Right lobe of liver (tissue), 4 donors: ENCODE data around the gene RTP5.

Experiments used
- POLR2A ChIP-seq: fragments of 450-650 bp; IDR thresholded peaks from one replicate; pipeline ENCODE4 v1.6.1; 2017; ENCODE audit warnings: antibody characterized with exemption, mild to moderate bottlenecking
- TF ChIP-seq, protein P1 (sequence below), 4 donors: fragments of 200-600 bp in 3 of 4; fragments of 450-650 bp in 1 of 4; IDR thresholded peaks; one replicate each; pipeline versions ENCODE4 v1.5.1 to v1.8.0; 2016 to 2022; ENCODE audit warnings: antibody characterized with exemption in 4 of 4, mild to moderate bottlenecking in 2 of 4
- donor health status: DM: no; HTN: no; CAD: no.
- donor health status: DM: no; HTN: no; CAD: no.
- donor health status: DM: no; HTN: yes; CAD: no.

DNA sequence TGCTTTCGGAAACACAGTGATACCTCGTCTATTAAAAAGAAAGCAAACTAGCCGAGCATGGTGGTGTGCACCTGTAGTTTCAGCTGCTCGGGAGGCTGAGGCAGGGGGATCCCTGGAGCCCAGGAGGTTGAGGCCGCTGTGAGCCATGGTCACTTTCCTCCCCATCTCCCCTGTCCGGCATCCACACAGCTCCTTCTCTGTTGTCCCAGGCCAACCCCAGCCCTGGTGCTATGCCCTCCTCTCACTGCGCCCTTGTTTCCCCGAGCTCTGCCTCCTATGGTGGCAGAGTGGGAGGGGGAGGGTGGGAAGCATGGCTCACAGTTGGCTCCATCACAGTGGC is 15.4 kb downstream of the RTP5 start:
- TF ChIP-seq, protein P1, sequence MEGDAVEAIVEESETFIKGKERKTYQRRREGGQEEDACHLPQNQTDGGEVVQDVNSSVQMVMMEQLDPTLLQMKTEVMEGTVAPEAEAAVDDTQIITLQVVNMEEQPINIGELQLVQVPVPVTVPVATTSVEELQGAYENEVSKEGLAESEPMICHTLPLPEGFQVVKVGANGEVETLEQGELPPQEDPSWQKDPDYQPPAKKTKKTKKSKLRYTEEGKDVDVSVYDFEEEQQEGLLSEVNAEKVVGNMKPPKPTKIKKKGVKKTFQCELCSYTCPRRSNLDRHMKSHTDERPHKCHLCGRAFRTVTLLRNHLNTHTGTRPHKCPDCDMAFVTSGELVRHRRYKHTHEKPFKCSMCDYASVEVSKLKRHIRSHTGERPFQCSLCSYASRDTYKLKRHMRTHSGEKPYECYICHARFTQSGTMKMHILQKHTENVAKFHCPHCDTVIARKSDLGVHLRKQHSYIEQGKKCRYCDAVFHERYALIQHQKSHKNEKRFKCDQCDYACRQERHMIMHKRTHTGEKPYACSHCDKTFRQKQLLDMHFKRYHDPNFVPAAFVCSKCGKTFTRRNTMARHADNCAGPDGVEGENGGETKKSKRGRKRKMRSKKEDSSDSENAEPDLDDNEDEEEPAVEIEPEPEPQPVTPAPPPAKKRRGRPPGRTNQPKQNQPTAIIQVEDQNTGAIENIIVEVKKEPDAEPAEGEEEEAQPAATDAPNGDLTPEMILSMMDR (IDR thresholded peaks at IDR 0.05): no peak
- no peak for TF ChIP-seq POLR2A
